Activated naive CD4-positive, alpha-beta T cell treated with anti-CD3 and anti-CD28 coated beads for 36 hours (primary cell): ENCODE data around the gene HSPG2. TPM values are rescaled to one million over a fixed set of nuclear protein-coding genes. Genes with fewer than 3 reads are reported as not detected.
A peak's percentile ranks its signal among the peaks of the same experiment; 100 is the strongest.

Source experiments
- CTCF ChIA-PET: fragments of 350-600 bp; sonication (Branson Sonifier 250); formaldehyde crosslinking; loops from one replicate; lab custom pipeline; 2021; ENCODE audit warnings: antibody characterized with exemption; lab: Charles Lee
- DNase-seq: peaks from one replicate; pipeline ENCODE4 v3.0.0-alpha.2; 2020
- H3K27ac Mint-ChIP-seq: one replicate; pipeline ENCODE4 v1.8.0; 2021; ENCODE audit warnings: mild to moderate bottlenecking, mixed read lengths
- H3K27me3 Mint-ChIP-seq: one replicate; pipeline ENCODE4 v1.8.0; 2021; ENCODE audit warnings: low read depth, mixed read lengths
- H3K36me3 Mint-ChIP-seq: one replicate; pipeline ENCODE4 v1.8.0; 2021; ENCODE audit warnings: low read depth, mixed read lengths
- H3K4me1 Mint-ChIP-seq: one replicate; pipeline ENCODE4 v1.8.0; 2021; ENCODE audit warnings: low read depth, mixed read lengths
- H3K4me3 Mint-ChIP-seq: one replicate; pipeline ENCODE4 v1.8.0; 2021; ENCODE audit warnings: mild to moderate bottlenecking, moderate library complexity, mixed read lengths
- H3K9me3 Mint-ChIP-seq: one replicate; pipeline ENCODE4 v1.8.0; 2021; ENCODE audit warnings: mixed read lengths
- intact Hi-C: fragments of 100-400 bp; cut with micrococcal nuclease; formaldehyde crosslinking; loops from one replicate; pipeline ENCODE4 v1.15.1; 2023
- total RNA-seq, 2 experiments: library from RNA; stranded (reverse); gene quantifications; one replicate each; pipeline ENCODE4 v1.2.3, GENCODE V29; 2021

Gene HSPG2
- total RNA-seq, 2 experiments from 2014 or later = 4.5 to 4.9 TPM

- Mint-ChIP-seq H3K4me1 (no peaks in the 10 kb centered on the region), H3K27me3 (no peaks in the 10 kb centered on the region), H3K27ac (no peak overlapping the region), H3K4me3 (no peak overlapping the region), H3K9me3 (no peaks in the 10 kb centered on the region), H3K36me3 (no peaks in the 10 kb centered on the region)
- CTCF ChIA-PET = no interaction called here
- intact Hi-C loops = no loop called here
- DNase-seq = peak; percentile 10
These were observed 84.6 kb downstream of the HSPG2 start for GRCh38 chr1:21852282-21853130.

- Mint-ChIP-seq H3K36me3 (no peaks in the 10 kb centered on the region), H3K4me3 (no peak overlapping the region), H3K4me1 (no peaks in the 10 kb centered on the region), H3K27me3 (no peaks in the 10 kb centered on the region), H3K9me3 (no peaks in the 10 kb centered on the region), H3K27ac (no peak overlapping the region)
- no peak for DNase-seq
- intact Hi-C loops = no loop called here
- CTCF ChIA-PET = no interaction called here
These were observed 85.5 kb downstream of the HSPG2 start for GRCh38 chr1:21851430-21852250.

GRCh38 chr1:21849909-21850576, 87.1 kb downstream of the HSPG2 start:
- no peaks in the 10 kb centered on the region for H3K27me3 Mint-ChIP-seq
- intact Hi-C loops = no loop called here
- H3K4me3 Mint-ChIP-seq = no peak overlapping the region
- no peak overlapping the region for H3K27ac Mint-ChIP-seq
- no peaks in the 10 kb centered on the region for H3K9me3 Mint-ChIP-seq
- H3K36me3 Mint-ChIP-seq = no peaks in the 10 kb centered on the region
- CTCF ChIA-PET = no interaction called here
- no peaks in the 10 kb centered on the region for H3K4me1 Mint-ChIP-seq
- no peak for DNase-seq

GRCh38 chr1:21848524-21849174, 88.5 kb downstream of the HSPG2 start:
- H3K36me3 Mint-ChIP-seq = no peaks in the 10 kb centered on the region
- no peak overlapping the region for H3K27ac Mint-ChIP-seq
- no peak overlapping the region for H3K4me3 Mint-ChIP-seq
- no peaks in the 10 kb centered on the region for H3K4me1 Mint-ChIP-seq
- CTCF ChIA-PET = interaction anchor here (0.6 kb wide), 1 partner anchor 126 kb away, joined by 6 read pairs; no protein-coding TSS in a partner anchor
- H3K9me3 Mint-ChIP-seq = no peaks in the 10 kb centered on the region
- no peak for DNase-seq
- intact Hi-C loops = no loop called here
- H3K27me3 Mint-ChIP-seq = no peaks in the 10 kb centered on the region

- Mint-ChIP-seq H3K27me3 (no peaks in the 10 kb centered on the region), H3K9me3 (no peaks in the 10 kb centered on the region), H3K27ac (no peak overlapping the region), H3K36me3 (no peaks in the 10 kb centered on the region), H3K4me1 (no peaks in the 10 kb centered on the region), H3K4me3 (no peak overlapping the region)
- intact Hi-C loops = no loop called here
- no peak for DNase-seq
- CTCF ChIA-PET = interaction anchor here (0.6 kb wide), 1 partner anchor 125 kb away, joined by 6 read pairs; no protein-coding TSS in a partner anchor
These were observed 89.6 kb downstream of the HSPG2 start for GRCh38 chr1:21847223-21848205.

- Mint-ChIP-seq H3K27ac (no peak overlapping the region), H3K4me3 (no peak overlapping the region), H3K9me3 (no peaks in the 10 kb centered on the region)
These were observed 91.2 kb downstream of the HSPG2 start for GRCh38 chr1:21845646-21846641.

GRCh38 chr1:21843996-21844395, 93.1 kb downstream of the HSPG2 start:
- Mint-ChIP-seq H3K4me3 (no peak overlapping the region), H3K4me1 (no peaks in the 10 kb centered on the region), H3K36me3 (no peaks in the 10 kb centered on the region), H3K9me3 (no peaks in the 10 kb centered on the region), H3K27me3 (no peaks in the 10 kb centered on the region), H3K27ac (no peak overlapping the region)
- no peak for DNase-seq
- CTCF ChIA-PET = no interaction called here
- intact Hi-C loops = no loop called here

More at GRCh38 chr1:21845646-21846641, 91.2 kb downstream of the HSPG2 start:
- Mint-ChIP-seq H3K4me1 (no peaks in the 10 kb centered on the region), H3K36me3 (no peaks in the 10 kb centered on the region), H3K27me3 (no peaks in the 10 kb centered on the region)
- intact Hi-C loops = no loop called here
- CTCF ChIA-PET = no interaction called here
- DNase-seq = no peak

- no peak for DNase-seq
- Mint-ChIP-seq H3K4me3 (no peak overlapping the region), H3K27ac (no peak overlapping the region), H3K4me1 (no peaks in the 10 kb centered on the region), H3K27me3 (no peaks in the 10 kb centered on the region), H3K9me3 (no peaks in the 10 kb centered on the region), H3K36me3 (no peaks in the 10 kb centered on the region)
- CTCF ChIA-PET = no interaction called here
- intact Hi-C loops = no loop called here
These were observed 93.9 kb downstream of the HSPG2 start for GRCh38 chr1:21843208-21843607.

- H3K27ac Mint-ChIP-seq = no peak overlapping the region
- intact Hi-C loops = no loop called here
- no peaks in the 10 kb centered on the region for H3K4me1 Mint-ChIP-seq
- no peaks in the 10 kb centered on the region for H3K27me3 Mint-ChIP-seq
- no peak overlapping the region for H3K4me3 Mint-ChIP-seq
- no peak for DNase-seq
- H3K36me3 Mint-ChIP-seq = no peaks in the 10 kb centered on the region
- H3K9me3 Mint-ChIP-seq = no peaks in the 10 kb centered on the region
- CTCF ChIA-PET = interaction anchor here (0.6 to 1.1 kb wide), 2 partner anchors 25 to 58 kb away, joined by 3 read pairs; no protein-coding TSS in a partner anchor
These were observed 94.4 kb downstream of the HSPG2 start for GRCh38 chr1:21842606-21843162.

- H3K4me3 Mint-ChIP-seq = no peak overlapping the region
- no peaks in the 10 kb centered on the region for H3K4me1 Mint-ChIP-seq
- CTCF ChIA-PET = interaction anchor here (0.6 to 1.1 kb wide), 2 partner anchors 25 to 58 kb away, joined by 3 read pairs; no protein-coding TSS in a partner anchor
- no peak overlapping the region for H3K27ac Mint-ChIP-seq
- no peaks in the 10 kb centered on the region for H3K27me3 Mint-ChIP-seq
- H3K9me3 Mint-ChIP-seq = no peaks in the 10 kb centered on the region
- DNase-seq = no peak
- intact Hi-C loops = no loop called here
- no peaks in the 10 kb centered on the region for H3K36me3 Mint-ChIP-seq
These were observed 95.2 kb downstream of the HSPG2 start for GRCh38 chr1:21841852-21842466.
